SK-N-MC (cell line): ENCODE data around the gene SYT12.

ENCODE experiments used
- EZH2 ChIP-seq: fragments of 200-600 bp; sonication (generic); IDR thresholded peaks from one replicate; pipeline ENCODE4 v1.6.1; 2017; ENCODE audit warnings: antibody characterized with exemption
- POLR2AphosphoS5 ChIP-seq: IDR thresholded peaks from 2 replicates; pipeline ENCODE4 v1.6.1; 2012; ENCODE audit warnings: mild to moderate bottlenecking, low read depth, low read length, borderline replicate concordance

DNA sequence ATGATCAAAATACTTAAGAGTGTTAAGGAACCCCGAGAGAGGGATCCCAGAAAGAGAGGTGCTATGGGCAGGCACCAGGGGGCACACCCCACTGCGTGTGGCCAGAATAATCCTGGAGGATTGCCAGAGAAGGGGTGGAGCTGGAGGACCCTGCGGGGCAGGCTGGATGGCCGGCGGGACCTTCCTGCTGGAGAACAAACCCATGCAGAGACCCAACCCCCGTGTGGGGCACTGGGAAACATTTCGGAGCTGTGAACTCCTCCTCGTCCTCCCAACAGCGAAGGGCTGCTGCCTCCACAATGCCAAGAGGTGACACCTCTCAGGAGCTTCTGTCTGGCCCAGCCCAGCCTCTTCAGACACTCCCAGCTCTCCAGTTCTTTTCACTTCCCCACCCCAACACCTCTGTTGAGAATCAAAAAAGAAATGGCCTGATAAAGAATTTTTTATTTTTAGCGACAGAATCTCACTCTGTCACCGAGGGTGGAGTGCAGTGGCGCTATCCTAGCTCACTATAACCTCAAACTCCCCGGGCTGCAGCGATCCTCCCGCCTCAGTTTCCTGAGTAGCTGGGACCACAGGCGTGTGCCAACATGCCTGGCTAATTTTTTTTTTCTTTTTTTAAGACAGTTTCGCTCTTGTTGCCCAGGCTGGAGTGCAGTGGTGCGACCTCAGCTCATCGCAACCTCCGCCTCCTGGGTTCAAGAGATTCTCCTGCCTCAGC is 59.3 kb downstream of the SYT12 start:
- TF ChIP-seq POLR2AphosphoS5: no peak
- no peak for TF ChIP-seq EZH2
